Muscle of leg (tissue), 11 donors: ENCODE data around the gene STIM1. TPM values are rescaled to one million over a fixed set of nuclear protein-coding genes. Genes with fewer than 3 reads are reported as not detected.
"Not testable (repeated sequence)": the region's sequence is repeated elsewhere in the genome, so short reads cannot be mapped to it uniquely, and the experiment has no call there.

Source experiments
- DNase-seq: peaks from one replicate; pipeline ENCODE4 v3.0.0; 2013
- H3K27ac ChIP-seq: one replicate; pipeline ENCODE4 v1.5.1; 2013; ENCODE audit warnings: mild to moderate bottlenecking, low read length, control low read depth
- H3K27me3 ChIP-seq: one replicate; pipeline ENCODE4 v1.6.1; 2013; ENCODE audit warnings: low read length; ENCODE audit not compliant: control insufficient read depth, insufficient read depth
- H3K36me3 ChIP-seq: one replicate; pipeline ENCODE4 v1.6.1; 2013; ENCODE audit warnings: low read length; ENCODE audit not compliant: control insufficient read depth, insufficient read depth
- H3K4me1 ChIP-seq: one replicate; pipeline ENCODE4 v1.6.1; 2013; ENCODE audit warnings: low read length; ENCODE audit not compliant: control insufficient read depth, insufficient read depth
- H3K4me3 ChIP-seq: one replicate; pipeline ENCODE4 v1.5.1; 2013; ENCODE audit warnings: low read length, control low read depth
- H3K9me3 ChIP-seq: replicated peaks from 2 replicates; pipeline ENCODE4 v1.6.1; 2013; ENCODE audit warnings: low read depth, low read length; ENCODE audit not compliant: control insufficient read depth
- WGBS: methylation state at CpG from one replicate; pipeline ENCODE4 v1.1.5; 2013; ENCODE audit warnings: missing lambda C conversion rate; ENCODE audit not compliant: insufficient coverage; 5-methylcytosine and 5-hydroxymethylcytosine counted together
- polyA plus RNA-seq, 8 donors: library from polyadenylated mRNA; unstranded; fragments of 120-200 nt; gene quantifications; one replicate each; pipeline versions ENCODE4 v1.2.1 to v1.2.3, GENCODE V29; 2013; ENCODE audit warnings: inconsistent platforms in 1 of 8, low replicate concordance in 1 of 8; ENCODE audit not compliant: insufficient read length in 8 of 8, insufficient read depth in 1 of 8
- total RNA-seq: library from RNA; stranded (reverse); fragments of 120-200 nt; gene quantifications from one replicate; pipeline ENCODE4 v1.2.4, GENCODE V29; 2013

Gene STIM1
- total and polyA plus RNA-seq, 9 donors: 40.7 to 108 (median 76.4) TPM

DNA sequence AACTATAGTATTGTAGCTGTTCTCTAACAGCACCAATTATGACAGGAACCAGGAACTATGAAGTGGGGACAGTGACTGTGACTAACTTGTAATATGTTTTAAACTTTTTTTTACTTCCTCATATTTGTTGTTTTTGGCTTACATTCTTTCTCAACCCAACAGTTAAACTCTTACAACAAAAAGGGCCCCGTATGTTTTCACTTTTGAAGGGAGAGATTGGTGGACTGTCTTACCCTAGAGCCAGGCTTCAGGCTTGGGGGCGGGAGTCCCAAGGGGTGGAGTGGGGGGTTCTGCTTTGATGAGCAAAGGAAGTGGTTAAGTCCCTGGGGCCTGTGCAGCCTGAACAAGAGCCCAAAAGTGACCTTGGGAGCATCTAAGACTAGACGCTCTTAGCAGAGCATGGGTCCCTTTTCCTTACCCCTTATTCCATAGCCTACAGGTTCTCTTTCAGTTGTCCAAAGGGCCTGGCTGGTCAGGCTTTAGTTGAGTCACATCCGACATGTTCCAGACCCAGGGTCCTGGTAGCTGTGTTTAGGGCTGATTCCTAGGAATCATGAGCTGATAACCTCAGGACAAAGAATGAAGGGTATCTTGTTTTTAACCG, 38.8 kb downstream of the STIM1 start:
- Histone ChIP-seq H3K9me3 (no peaks in the 10 kb centered on the region), H3K36me3 (no peaks in the 10 kb centered on the region), H3K27me3 (no peaks in the 10 kb centered on the region), H3K27ac (peak overlapping the region; percentile 15), H3K4me1 (peaks cover 6% of the 10 kb centered on the region), H3K4me3 (no peak overlapping the region)
- DNase-seq: peak; percentile 42
- 76% methylated on average over 3 of the region's 5 CpGs for WGBS

DNA sequence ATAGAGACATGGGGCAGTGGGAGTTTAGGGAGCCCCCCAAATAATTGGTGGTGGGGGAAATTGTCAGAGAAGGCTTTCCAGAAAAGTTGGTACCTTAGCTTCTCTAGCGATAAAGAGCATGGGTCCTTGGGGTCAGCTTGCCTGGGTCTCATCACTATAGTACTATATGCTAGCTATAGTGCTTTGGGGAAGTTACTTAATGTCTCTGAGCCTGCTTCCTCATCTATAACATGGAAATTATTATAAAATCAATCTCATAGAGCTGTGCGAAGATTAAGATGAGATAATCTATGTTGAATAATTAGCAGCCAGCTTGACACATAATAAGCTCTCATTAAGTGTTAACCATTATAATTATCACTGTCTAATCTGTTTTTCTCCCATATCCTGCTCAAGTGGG, 41.2 kb downstream of the STIM1 start:
- WGBS: no CpG with 5 or more reads among the region's 2 CpGs
- Histone ChIP-seq H3K27me3 (no peaks in the 10 kb centered on the region), H3K36me3 (no peaks in the 10 kb centered on the region), H3K9me3 (no peaks in the 10 kb centered on the region), H3K27ac (no peak overlapping the region), H3K4me1 (peaks cover 6% of the 10 kb centered on the region), H3K4me3 (no peak overlapping the region)
- no peak for DNase-seq

DNA sequence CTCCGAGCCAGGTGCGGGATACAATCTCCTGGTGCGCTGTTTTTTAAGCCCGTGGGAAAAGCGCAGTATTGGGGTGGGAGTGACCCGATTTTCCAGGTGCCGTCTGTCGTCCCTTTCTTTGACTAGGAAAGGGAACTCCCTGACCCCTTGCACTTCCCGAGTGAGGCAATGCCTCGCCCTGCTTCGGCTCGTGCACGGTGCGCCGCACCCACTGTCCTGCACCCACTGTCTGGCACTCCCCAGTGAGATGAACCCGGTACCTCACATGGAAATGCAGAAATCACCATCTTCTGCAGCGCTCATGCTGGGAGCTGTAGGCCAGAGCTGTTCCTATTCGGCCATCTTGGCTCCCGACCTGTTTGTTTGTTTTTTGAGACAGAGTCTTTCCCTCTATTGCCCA, 44.8 kb downstream of the STIM1 start:
- H3K9me3 ChIP-seq, DNase-seq, H3K27ac ChIP-seq, H3K36me3 ChIP-seq, H3K27me3 ChIP-seq, H3K4me3 ChIP-seq, H3K4me1 ChIP-seq: not testable (repeated sequence)
- 93% methylated on average over 15 of the region's 19 CpGs for WGBS

DNA sequence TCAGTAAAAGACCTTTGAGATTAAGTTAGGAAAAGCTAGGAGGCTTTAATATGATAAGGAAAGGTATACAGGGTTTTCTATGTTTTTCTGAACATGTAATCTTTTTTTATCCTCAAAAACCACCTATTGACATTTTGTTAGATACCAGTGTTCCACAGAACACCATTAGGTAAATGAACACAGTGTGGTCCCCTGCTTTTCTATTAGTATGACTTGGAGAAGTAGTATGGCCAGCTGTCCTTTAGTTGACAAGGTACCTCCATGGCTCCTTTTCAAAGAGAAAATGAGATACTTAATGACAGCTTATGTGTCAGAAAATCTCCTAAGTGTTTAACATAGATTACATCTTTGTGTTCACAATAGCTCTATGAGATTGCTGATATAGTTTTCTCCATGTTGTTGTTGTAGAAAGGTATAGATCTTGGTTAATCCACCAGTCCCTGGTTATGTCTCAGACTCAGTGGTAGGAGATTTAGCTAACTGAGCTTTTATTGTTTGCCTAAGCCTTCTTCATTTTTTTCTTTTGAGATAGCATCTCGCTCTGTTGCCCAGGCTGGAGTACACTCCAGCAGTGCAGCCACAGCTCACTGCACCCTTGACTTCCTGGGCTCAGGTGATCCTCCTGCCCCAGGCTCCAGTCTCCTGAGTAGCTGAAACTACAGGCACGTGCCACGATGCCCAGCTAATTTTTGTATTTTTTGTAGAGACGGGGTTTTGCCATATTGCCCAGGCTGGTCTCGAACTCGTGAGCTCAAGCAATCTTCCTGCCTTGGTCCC, 46.0 kb downstream of the STIM1 start:
- peaks cover 14% of the 10 kb centered on the region for H3K4me1 ChIP-seq
- no peak overlapping the region for H3K4me3 ChIP-seq
- H3K27me3 ChIP-seq: no peaks in the 10 kb centered on the region
- no peak overlapping the region for H3K27ac ChIP-seq
- 79% methylated on average over 3 of the region's 6 CpGs for WGBS
- DNase-seq: no peak
- H3K36me3 ChIP-seq: no peaks in the 10 kb centered on the region
- H3K9me3 ChIP-seq: no peaks in the 10 kb centered on the region

DNA sequence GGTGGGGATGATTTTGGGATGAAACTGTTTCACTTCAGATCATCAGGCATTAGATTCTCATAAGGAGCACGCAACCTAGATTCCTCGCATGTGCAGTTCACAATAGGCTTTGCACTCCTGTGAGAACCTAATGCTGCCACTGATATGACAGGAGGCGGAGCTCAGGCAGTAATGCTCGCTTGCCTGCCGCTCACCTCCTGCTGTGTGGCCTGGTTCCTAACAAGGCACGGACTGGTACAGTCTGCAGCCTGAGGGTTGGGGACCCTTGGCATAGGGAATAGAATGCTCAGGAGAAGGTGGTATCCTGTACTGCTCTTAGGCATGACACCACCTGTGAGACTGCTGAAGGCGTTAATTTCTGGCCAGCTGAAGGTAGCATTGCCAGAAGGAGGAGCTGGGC, 47.0 kb downstream of the STIM1 start:
- Histone ChIP-seq H3K4me1 (peaks cover 14% of the 10 kb centered on the region), H3K27ac (no peak overlapping the region), H3K36me3 (no peaks in the 10 kb centered on the region), H3K27me3 (no peaks in the 10 kb centered on the region), H3K4me3 (no peak overlapping the region), H3K9me3 (no peaks in the 10 kb centered on the region)
- DNase-seq: no peak
- WGBS: 85% methylated on average over 7 of the region's 7 CpGs

DNA sequence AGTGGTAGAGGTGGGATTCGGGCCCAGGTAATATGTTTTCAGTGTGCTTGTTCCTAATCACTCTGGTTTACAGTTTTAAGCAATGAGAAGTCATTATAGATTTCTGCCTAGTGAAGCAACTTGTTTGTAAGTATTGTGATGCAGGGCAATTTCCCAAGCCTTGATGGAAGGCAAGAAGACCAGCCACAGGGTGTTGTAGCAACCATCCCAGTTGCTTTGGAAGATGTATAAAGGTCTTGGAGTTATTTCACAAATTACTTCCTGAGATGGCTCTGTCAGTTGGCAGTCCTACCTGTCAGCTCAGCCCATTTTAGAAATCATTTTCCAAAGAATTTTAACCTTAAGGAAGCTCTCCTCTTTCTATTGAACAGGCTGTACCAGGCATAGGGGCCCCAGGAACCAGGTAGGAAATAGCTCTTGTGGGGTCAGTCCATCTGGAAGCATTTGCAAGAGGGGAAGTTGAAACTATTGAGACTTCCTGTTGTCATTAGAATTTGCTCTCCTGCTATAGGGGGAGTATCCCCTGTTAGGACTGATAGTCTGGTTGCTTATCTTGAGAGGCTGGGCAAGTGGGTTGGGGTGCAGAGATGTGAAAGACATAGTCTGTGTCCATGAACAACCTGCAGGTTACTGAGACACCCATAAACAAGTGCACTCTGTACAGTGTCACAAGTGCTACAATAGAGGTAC, 47.9 kb downstream of the STIM1 start:
- Histone ChIP-seq H3K27ac (no peak overlapping the region), H3K9me3 (no peaks in the 10 kb centered on the region), H3K27me3 (no peaks in the 10 kb centered on the region), H3K4me3 (no peak overlapping the region), H3K4me1 (peaks cover 14% of the 10 kb centered on the region), H3K36me3 (no peaks in the 10 kb centered on the region)
- peak; percentile 27 for DNase-seq
- WGBS: 80% methylated on average over 1 of the region's 1 CpG

DNA sequence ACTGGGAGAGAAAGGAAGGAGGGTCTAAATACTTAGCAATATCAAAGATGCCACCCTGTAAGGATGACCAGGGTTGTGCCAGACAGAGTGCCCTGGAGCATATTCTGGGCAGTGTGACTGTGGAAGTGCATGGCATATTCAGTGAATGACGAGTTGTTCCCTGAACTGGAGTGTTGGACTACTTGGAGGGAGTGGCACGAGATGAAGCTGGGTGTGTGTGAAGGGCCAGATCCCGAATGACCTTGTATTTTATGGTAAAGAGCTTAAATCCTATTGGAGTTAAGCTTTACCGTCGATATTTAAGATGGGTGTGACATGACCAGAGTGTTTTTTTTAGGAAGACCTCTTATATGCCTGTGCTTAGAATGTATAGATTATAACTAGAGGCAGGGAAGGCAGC, 48.8 kb downstream of the STIM1 start:
- no peak overlapping the region for H3K27ac ChIP-seq
- H3K27me3 ChIP-seq: no peaks in the 10 kb centered on the region
- H3K4me3 ChIP-seq: no peak overlapping the region
- H3K4me1 ChIP-seq: peaks cover 14% of the 10 kb centered on the region
- 62% methylated on average over 5 of the region's 5 CpGs for WGBS
- DNase-seq: no peak
- no peaks in the 10 kb centered on the region for H3K36me3 ChIP-seq
- no peaks in the 10 kb centered on the region for H3K9me3 ChIP-seq

DNA sequence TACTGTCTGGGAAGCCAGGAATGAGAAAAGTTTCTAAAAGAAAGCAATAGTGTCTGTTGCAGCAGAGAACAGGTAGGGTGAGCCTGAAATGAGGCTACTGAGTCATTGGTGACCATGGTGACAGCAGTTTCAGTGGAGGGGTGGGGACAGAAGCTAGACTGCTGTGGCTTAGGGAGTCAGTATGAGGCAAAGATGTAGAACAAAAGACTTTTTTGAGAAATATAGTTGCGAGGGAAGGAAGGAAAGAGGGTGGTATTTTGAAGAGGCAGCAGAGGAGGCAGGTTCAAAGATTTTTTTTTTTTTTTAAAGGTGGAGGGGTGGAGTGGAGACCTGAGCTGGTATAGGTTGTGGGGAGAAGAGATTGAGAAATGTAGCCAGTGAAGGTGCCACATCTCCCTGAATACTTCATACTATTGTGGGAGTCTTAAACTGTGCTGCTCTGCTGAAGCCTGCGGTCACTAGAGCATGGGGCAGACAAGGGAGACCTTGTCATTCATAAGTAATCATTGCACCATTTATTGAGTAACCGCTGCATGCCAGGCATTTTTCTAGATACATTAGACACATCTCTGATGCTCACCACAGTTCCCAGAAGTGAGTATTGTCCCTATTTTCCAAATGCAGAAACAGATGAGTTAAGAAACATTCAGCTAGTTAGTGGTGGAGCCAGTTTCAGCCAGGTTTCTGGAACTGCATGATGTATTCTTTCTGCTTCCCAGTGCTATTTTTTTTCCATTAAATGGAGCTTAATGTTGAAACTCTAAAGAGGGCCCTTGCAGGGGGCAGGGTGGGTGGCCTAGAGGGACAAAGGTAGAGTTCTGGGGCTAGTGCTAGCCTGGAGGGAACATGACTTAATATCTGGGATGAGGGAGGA, 49.9 kb downstream of the STIM1 start:
- peak; percentile 39 for DNase-seq
- 64% methylated on average over 1 of the region's 3 CpGs for WGBS
- Histone ChIP-seq H3K27ac (no peak overlapping the region), H3K36me3 (no peaks in the 10 kb centered on the region), H3K27me3 (no peaks in the 10 kb centered on the region), H3K9me3 (no peaks in the 10 kb centered on the region), H3K4me1 (peaks cover 14% of the 10 kb centered on the region), H3K4me3 (no peak overlapping the region)

DNA sequence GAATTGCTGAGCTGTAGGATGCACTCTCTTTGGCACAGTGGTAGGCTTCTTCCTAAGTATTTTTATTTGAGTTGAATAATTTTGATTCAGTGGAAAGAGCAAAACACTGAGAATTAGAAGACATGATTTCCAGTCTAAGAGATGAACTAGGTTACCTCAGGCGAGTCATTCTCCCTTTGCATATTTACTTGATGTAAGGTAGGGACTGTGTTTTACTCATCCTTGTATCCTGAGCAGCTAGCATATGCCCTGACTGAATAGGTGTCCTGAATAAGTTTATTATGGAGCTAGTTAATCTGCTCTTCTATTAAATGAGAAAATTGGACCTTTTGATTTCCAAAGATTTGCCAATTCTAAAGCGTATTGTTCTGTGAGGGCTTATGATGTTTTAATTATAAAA, 50.7 kb downstream of the STIM1 start:
- no CpG with 5 or more reads among the region's 2 CpGs for WGBS

DNA sequence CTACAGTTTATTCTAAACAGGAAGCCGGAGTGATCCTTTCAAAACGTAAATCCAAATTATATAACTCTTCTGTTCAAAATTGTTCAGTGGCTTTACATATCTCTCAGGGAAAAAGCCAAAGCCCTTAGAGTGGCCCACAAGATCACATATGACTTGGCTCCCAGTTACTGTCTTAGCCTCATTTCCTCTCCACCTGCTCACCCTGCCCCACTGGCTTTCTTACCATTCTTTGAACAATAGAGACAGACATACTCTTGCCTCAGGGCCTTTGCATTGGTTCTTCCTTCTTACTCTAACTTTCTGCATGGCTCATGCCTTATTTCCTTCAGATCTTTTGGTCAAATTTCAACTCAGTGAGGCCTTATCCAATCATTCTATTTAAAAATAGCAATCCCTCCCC, 52.1 kb downstream of the STIM1 start:
- WGBS: 80% methylated on average over 2 of the region's 2 CpGs
- no peak overlapping the region for H3K27ac ChIP-seq

More for the DNA sequence above, 50.7 kb downstream of the STIM1 start:
- no peaks in the 10 kb centered on the region for H3K9me3 ChIP-seq
- H3K4me3 ChIP-seq: no peak overlapping the region
- H3K36me3 ChIP-seq: no peaks in the 10 kb centered on the region
- peaks cover 14% of the 10 kb centered on the region for H3K4me1 ChIP-seq
- no peaks in the 10 kb centered on the region for H3K27me3 ChIP-seq
- no peak for DNase-seq
- H3K27ac ChIP-seq: no peak overlapping the region

More for the DNA sequence above, 52.1 kb downstream of the STIM1 start:
- Histone ChIP-seq H3K9me3 (no peaks in the 10 kb centered on the region), H3K4me3 (no peak overlapping the region), H3K36me3 (no peaks in the 10 kb centered on the region), H3K4me1 (peaks cover 14% of the 10 kb centered on the region), H3K27me3 (no peaks in the 10 kb centered on the region)
- DNase-seq: no peak
